ENCODE data around the gene LMOD2. TPM values are rescaled to one million over a fixed set of nuclear protein-coding genes. Genes with fewer than 3 reads are reported as not detected.

LMOD2 gene
- total and polyA plus RNA-seq, 10 of the 15 experiments (the other 5 are each of a cell fraction or from before 2014, with no cell fraction given) = not detected

GRCh38 chr7:123689250-123689649 lies 33.6 kb downstream of the LMOD2 start:
- peaks cover 3 to 25% of the 10 kb centered on the region in 2 experiments for H3K36me3 ChIP-seq (ENCODE audit: control insufficient read depth in 2 of 2, insufficient read depth in 2 of 2, low read length in 1 of 2)
- RAD21 ChIA-PET (ENCODE audit: unreplicated experiment) = interaction anchor here (0.9 to 1.2 kb wide), 3 partner anchors 10 to 182 kb away, joined by 3 to 4 read pairs (median 3); no protein-coding TSS in a partner anchor
- FAIRE-seq = no peak
- SMC1A ChIA-PET (ENCODE audit: uncharacterized antibody, unreplicated experiment) = interaction anchor here (0.8 to 2.0 kb wide), 4 partner anchors 9 to 183 kb away, joined by 3 to 5 read pairs (median 3); no protein-coding TSS in a partner anchor
- intact Hi-C loops (cut with micrococcal nuclease; ENCODE audit: unreplicated experiment) (no loop called here), in situ Hi-C loops (cut with MboI) (loop anchor here (5.0 kb wide), 1 partner anchor 183 kb away; no protein-coding TSS in a partner anchor)
- 100% methylated on average over 3 of the region's 3 CpGs for WGBS (ENCODE audit: insufficient coverage, insufficient replicate concordance, low lambda C conversion rate, missing lambda C conversion rate)
- no peak overlapping the region for H3K9ac ChIP-seq (ENCODE audit: control insufficient read depth, insufficient read depth, low read length)
- H2AFZ ChIP-seq (ENCODE audit: control insufficient read depth, low read depth, low read length) = no peak overlapping the region
- no TSS peak for BruUV-seq (replicated peaks)
- H3K9me3 ChIP-seq (replicated peaks; ENCODE audit: control insufficient read depth, insufficient read depth, low read length) = no peaks in the 10 kb centered on the region
- no peaks in the 10 kb centered on the region for H3K79me2 ChIP-seq (ENCODE audit: control insufficient read depth, insufficient read depth, low read length)
- no peaks in the 10 kb centered on the region for H3K4me1 ChIP-seq (ENCODE audit: control insufficient read depth, insufficient read depth, low read length)
- CTCF ChIA-PET = interaction anchor here (1.2 to 4.9 kb wide), 5 partner anchors 8 to 183 kb away, joined by 4 to 28 read pairs (median 4); no protein-coding TSS in a partner anchor
- H3K4me3 ChIP-seq = no peak overlapping the region
- no peak for DNase-seq (ENCODE audit: low read depth, low spot score)
- POLR2A ChIA-PET = no interaction called here
- H3K4me2 ChIP-seq (ENCODE audit: control insufficient read depth, insufficient read depth) = no peak overlapping the region
- H4K20me1 ChIP-seq (ENCODE audit: control insufficient read depth, insufficient read depth) = no peaks in the 10 kb centered on the region
- no peak for ATAC-seq
- TF ChIP-seq STAT3 (IDR thresholded peaks at IDR 0.05; ENCODE audit: low read depth, low read length) (no peak), KDM1A (IDR thresholded peaks at IDR 0.05; ENCODE audit: borderline replicate concordance) (no peak), IRF5 (IDR thresholded peaks at IDR 0.05; ENCODE audit: borderline replicate concordance) (no peak), YBX1 (IDR thresholded peaks at IDR 0.05) (no peak), CHD1 (IDR thresholded peaks at IDR 0.05; ENCODE audit: low read depth, low read length) (no peak), NKRF (conservative IDR thresholded peaks at IDR 0.05) (no peak), PAX8 (IDR thresholded peaks at IDR 0.05) (no peak)
- no peak overlapping the region for H3K27ac ChIP-seq (ENCODE audit: control insufficient read depth, insufficient read depth)
- H3K27me3 ChIP-seq (replicated peaks in 1 of 2; ENCODE audit: control insufficient read depth in 2 of 2, insufficient read depth in 2 of 2, low read length in 1 of 2) = no peaks in the 10 kb centered on the region

Measured in GM12878 (cell line).